GM13977 (cell line): ENCODE data around the gene GNG3.
"Not testable (repeated sequence)": the region's sequence is repeated elsewhere in the genome, so short reads cannot be mapped to it uniquely, and the experiment has no call there.

Experiments used
- DNase-seq: peaks from one replicate; pipeline ENCODE4 v3.0.0; 2012; ENCODE audit warnings: low spot score
- CTCF ChIP-seq: IDR thresholded peaks from 2 replicates; pipeline ENCODE4 v1.5.1; 2012; ENCODE audit warnings: mild to moderate bottlenecking, control low read depth; ENCODE audit not compliant: insufficient read depth; ENCODE audit errors: extremely low read depth, missing control alignments
- in situ Hi-C: fragments of 300-500 bp; cut with MboI; formaldehyde crosslinking; loops from one replicate; pipeline ENCODE4 v1.12.0; 2022; ENCODE audit warnings: low sequenced_read_pairs, low pct_unique_long_range_greater_than_20kb, mixed read lengths, inconsistent platforms; ENCODE audit not compliant: unreplicated experiment

The GNG3 gene

GRCh38 chr11:62727165-62727871 is 19.8 kb downstream of the GNG3 start, which contains the start of gene HNRNPUL2:
Gene HNRNPUL2 (minus strand): TSS chr11:62727457. CDS start chr11:62727156, 301 bp downstream.
- DNase-seq: peak; percentile 99
- in situ Hi-C loops: no loop called here
- no peak for TF ChIP-seq CTCF

- in situ Hi-C loops: no loop called here
- TF ChIP-seq CTCF: no peak
- DNase-seq: peak; percentile 90
Measured at GRCh38 chr11:62727872-62728170, 20.3 kb downstream of the GNG3 start.

GRCh38 chr11:62728171-62728988 is 20.9 kb downstream of the GNG3 start, which contains the start of gene TTC9C:
Gene TTC9C (plus strand): TSS chr11:62728486. CDS start chr11:62728849, 363 bp downstream.
- peak; percentile 77 for DNase-seq
- no peak for TF ChIP-seq CTCF
- in situ Hi-C loops: no loop called here

GRCh38 chr11:62730076-62730475 is 22.6 kb downstream of the GNG3 start:
- in situ Hi-C loops, DNase-seq: not testable (repeated sequence)

- no peak for TF ChIP-seq CTCF
- no peak for DNase-seq
- in situ Hi-C loops: no loop called here
Measured at GRCh38 chr11:62732830-62733229, 25.4 kb downstream of the GNG3 start.

- no peak for TF ChIP-seq CTCF
- in situ Hi-C loops: no loop called here
- no peak for DNase-seq
Measured at GRCh38 chr11:62737196-62737595, 29.7 kb downstream of the GNG3 start.

GRCh38 chr11:62747475-62748160 is 40.1 kb downstream of the GNG3 start:
- no peak for TF ChIP-seq CTCF
- in situ Hi-C loops: no loop called here

GRCh38 chr11:62749931-62750330 is 42.5 kb downstream of the GNG3 start:
- DNase-seq, in situ Hi-C loops: not testable (repeated sequence)

More at GRCh38 chr11:62747475-62748160, 40.1 kb downstream of the GNG3 start:
- no peak for DNase-seq
